K562 (cell line): Measurements from ENCODE around the gene LY6G6F. TPM values are rescaled to one million over a fixed set of nuclear protein-coding genes. Genes with fewer than 3 reads are reported as not detected.

ENCODE experiments used
- ATAC-seq: fragments of 200-7000 bp; cut with Tn5 transposase; 3 replicates; pipeline ENCODE4 v1.9.1; 2020; ENCODE audit warnings: moderate library complexity
- BruUV-seq: library from RNA; stranded (reverse); fragments of 400-500 nt; replicated peaks from 2 replicates; lab custom pipeline; 2021; lab: Mats Ljungman, UMichigan
- CTCF ChIA-PET: fragments of 300-600 bp; formaldehyde crosslinking; extraction: SDS; loops from one replicate; lab custom pipeline; 2021; ENCODE audit warnings: low intra/inter-chr PET ratio; lab: Yijun Ruan, JAX
- POLR2A ChIA-PET: fragments of 300-600, 350-650 bp; sonication (Branson Sonifier 250); formaldehyde crosslinking; extraction: SDS; loops from one replicate; lab custom pipeline; 2021; ENCODE audit warnings: antibody characterized with exemption, inconsistent platforms; lab: Yijun Ruan, JAX
- DNase-seq, 4 experiments: peaks; one replicate each; pipeline versions ENCODE4 v3.0.0 to v3.0.0-alpha.2; 2011 to 2018; ENCODE audit warnings: low spot score in 3 of 4, mixed read lengths in 3 of 4; ENCODE audit errors: extremely low read depth in 1 of 4
- FAIRE-seq: peaks from 2 replicates; lab custom pipeline; 2011; peaks lifted over from hg19 to GRCh38; lab: Jason Lieb, UNC
- H2AFZ ChIP-seq: 2 replicates; pipeline ENCODE4 v1.6.0; 2011; ENCODE audit warnings: low read depth, low read length, control low read depth, inconsistent platforms
- H3K27ac ChIP-seq: fragments of 200-600 bp; 3 replicates; pipeline ENCODE4 v1.8.0; 2011; ENCODE audit warnings: low read depth, mild to moderate bottlenecking, control low read depth, inconsistent platforms, low read length, moderate library complexity, mixed read lengths; ENCODE audit errors: extremely low read depth
- H3K27me3 ChIP-seq, 2 experiments: fragments of 300-600 bp in 1 of 2; 2 replicates in 1 of 2; 3 replicates in 1 of 2; pipeline versions ENCODE4 v1.6.0 to v1.8.0; 2011; ENCODE audit warnings: inconsistent platforms in 2 of 2, low read length in 2 of 2, mild to moderate bottlenecking in 1 of 2, mixed read lengths in 1 of 2, moderate library complexity in 1 of 2; ENCODE audit not compliant: control insufficient read depth in 2 of 2, insufficient read depth in 2 of 2
- H3K36me3 ChIP-seq: fragments of 300-600 bp; 3 replicates; pipeline ENCODE4 v1.8.0; 2011; ENCODE audit warnings: mild to moderate bottlenecking, low read length, inconsistent platforms; ENCODE audit not compliant: control insufficient read depth, insufficient read depth
- H3K4me1 ChIP-seq, 2 experiments: fragments of 200-600 bp in 1 of 2; replicated peaks in 1 of 2; 2 replicates in 1 of 2; 3 replicates in 1 of 2; pipeline versions ENCODE4 v1.5.1 to v1.8.0; 2011; ENCODE audit warnings: inconsistent platforms in 2 of 2, low read length in 2 of 2, mild to moderate bottlenecking in 1 of 2, mixed read lengths in 1 of 2, moderate library complexity in 1 of 2; ENCODE audit not compliant: control insufficient read depth in 2 of 2, insufficient read depth in 2 of 2
- H3K4me2 ChIP-seq: 2 replicates; pipeline ENCODE4 v1.6.1; 2011; ENCODE audit warnings: low read length, control low read depth, inconsistent platforms, mixed read lengths; ENCODE audit not compliant: insufficient read depth
- H3K4me3 ChIP-seq: fragments of 200-600 bp; sonication (generic), shearing (Covaris generic); 2 replicates; pipeline ENCODE4 v1.5.1; 2016; ENCODE audit warnings: control low read depth, inconsistent platforms
- H3K79me2 ChIP-seq: fragments of 200-600 bp; 3 replicates; pipeline ENCODE4 v1.8.0; 2011; ENCODE audit warnings: low read length, inconsistent platforms; ENCODE audit not compliant: control insufficient read depth, insufficient read depth
- H3K9ac ChIP-seq, 2 experiments: 2 replicates each; pipeline versions ENCODE4 v1.6.0 to v1.6.1; 2011; ENCODE audit warnings: low read depth in 2 of 2, low read length in 2 of 2, control low read depth in 1 of 2, inconsistent platforms in 1 of 2, mild to moderate bottlenecking in 1 of 2, mixed read lengths in 1 of 2; ENCODE audit not compliant: insufficient read depth in 1 of 2
- H3K9me1 ChIP-seq: one replicate; pipeline ENCODE4 v1.6.0; 2011; ENCODE audit warnings: inconsistent platforms, mild to moderate bottlenecking, low read length, moderate library complexity; ENCODE audit not compliant: control insufficient read depth, insufficient read depth
- H3K9me3 ChIP-seq: replicated peaks from 2 replicates; pipeline ENCODE4 v1.5.1; 2011; ENCODE audit warnings: low read depth, low read length, inconsistent platforms; ENCODE audit not compliant: control insufficient read depth, insufficient read depth
- H4K20me1 ChIP-seq: replicated peaks from 2 replicates; pipeline ENCODE4 v1.6.1; 2011; ENCODE audit warnings: low read length, inconsistent platforms, mixed read lengths; ENCODE audit not compliant: control insufficient read depth, insufficient read depth
- CCNT2 ChIP-seq: IDR thresholded peaks from 2 replicates; pipeline ENCODE4 v1.6.1; 2011; ENCODE audit warnings: borderline replicate concordance, low read depth, mild to moderate bottlenecking, moderate library complexity, mixed read lengths, low read length; ENCODE audit not compliant: insufficient read length; ENCODE audit errors: extremely low read depth
- CEBPG ChIP-seq, 3 experiments: fragments of 200-800 bp in 1 of 3; sonication (Bioruptor generic) in 1 of 3; sonication (generic) in 1 of 3; formaldehyde crosslinking in 1 of 3; IDR thresholded peaks in 2 of 3; conservative IDR thresholded peaks in 1 of 3; 2 replicates each; pipeline versions ENCODE4 v1.6.1 to v1.8.0; 2016 to 2022; ENCODE audit warnings: missing compliant biosample characterization in 2 of 3, missing genetic modification characterization in 2 of 3, mild to moderate bottlenecking in 1 of 3, missing genetic modification reagents in 1 of 3
- CTCFL ChIP-seq: IDR thresholded peaks from 2 replicates; pipeline ENCODE4 v1.6.1; 2011; ENCODE audit warnings: borderline replicate concordance, low read depth, mild to moderate bottlenecking, moderate library complexity, low read length; ENCODE audit not compliant: insufficient read depth, poor library complexity, severe bottlenecking
- GTF2A2 ChIP-seq: IDR thresholded peaks from 2 replicates; pipeline ENCODE4 v1.6.1; 2016; ENCODE audit warnings: mild to moderate bottlenecking, missing genetic modification characterization, missing compliant biosample characterization
- KDM4B ChIP-seq, 2 experiments: fragments of 450-650 bp in 1 of 2; sonication (generic) in 1 of 2; IDR thresholded peaks; 2 replicates each; pipeline ENCODE4 v1.6.1; 2016 to 2017; ENCODE audit warnings: borderline replicate concordance in 2 of 2, antibody characterized with exemption in 1 of 2, low read depth in 1 of 2, mild to moderate bottlenecking in 1 of 2
- NCOA4 ChIP-seq: fragments of 450-650 bp; IDR thresholded peaks from 2 replicates; pipeline ENCODE4 v1.6.1; 2018; ENCODE audit warnings: mild to moderate bottlenecking; ENCODE audit not compliant: partially characterized antibody
- NCOA6 ChIP-seq: fragments of 450-650 bp; IDR thresholded peaks from 2 replicates; pipeline ENCODE4 v1.6.1; 2017; ENCODE audit warnings: mild to moderate bottlenecking
- NFATC3 ChIP-seq: fragments of 450-650 bp; IDR thresholded peaks from 2 replicates; pipeline ENCODE4 v1.6.1; 2017; ENCODE audit warnings: mild to moderate bottlenecking
- NFE2L1 ChIP-seq: fragments of 450-650 bp; IDR thresholded peaks from 2 replicates; pipeline ENCODE4 v1.6.1; 2016; ENCODE audit warnings: missing genetic modification characterization, low read depth, mild to moderate bottlenecking, missing compliant biosample characterization, moderate library complexity, borderline replicate concordance
- PTTG1 ChIP-seq: fragments of 450-650 bp; IDR thresholded peaks from 2 replicates; pipeline ENCODE4 v1.6.1; 2016; ENCODE audit warnings: low read depth, mild to moderate bottlenecking, missing genetic modification characterization, missing compliant biosample characterization
- RBFOX2 ChIP-seq: fragments of 200-400 bp; formaldehyde crosslinking; IDR thresholded peaks from 2 replicates; pipeline ENCODE4 v1.6.1; 2017; ENCODE audit warnings: low read depth, mild to moderate bottlenecking, low read length, moderate library complexity
- THRAP3 ChIP-seq: fragments of 450-650 bp; IDR thresholded peaks from 2 replicates; pipeline ENCODE4 v1.6.1; 2016; ENCODE audit warnings: mild to moderate bottlenecking, inconsistent platforms, borderline replicate concordance
- XRCC5 ChIP-seq: fragments of 200-400 bp; formaldehyde crosslinking; IDR thresholded peaks from 2 replicates; pipeline ENCODE4 v1.6.1; 2017; ENCODE audit warnings: low read depth, mild to moderate bottlenecking, low read length
- ZFP30 ChIP-seq: fragments of 250-450 bp; sonication (Bioruptor Pico); IDR thresholded peaks from 2 replicates; pipeline ENCODE4 v1.8.0; 2022; ENCODE audit warnings: moderate library complexity, mild to moderate bottlenecking, inconsistent platforms, borderline replicate concordance
- ZNF133 ChIP-seq: fragments of 250-450 bp; sonication (Bioruptor Pico); IDR thresholded peaks from 2 replicates; pipeline ENCODE4 v1.4.0; 2020; ENCODE audit warnings: mild to moderate bottlenecking
- ZNF282 ChIP-seq: sonication (generic); formaldehyde crosslinking; IDR thresholded peaks from 2 replicates; pipeline ENCODE4 v1.8.1; 2023; ENCODE audit warnings: missing genetic modification reagents
- ZNF354B ChIP-seq: fragments of 250-450 bp; sonication (Bioruptor Pico); IDR thresholded peaks from 2 replicates; pipeline ENCODE4 v1.4.0; 2020
- ZNF551 ChIP-seq: fragments of 250-450 bp; sonication (Bioruptor Pico); IDR thresholded peaks from 2 replicates; pipeline ENCODE4 v1.5.0; 2021; ENCODE audit warnings: mild to moderate bottlenecking, moderate library complexity
- ZZZ3 ChIP-seq: fragments of 450-650 bp; IDR thresholded peaks from 2 replicates; pipeline ENCODE4 v1.6.1; 2016; ENCODE audit warnings: antibody characterized with exemption, mild to moderate bottlenecking, moderate library complexity
- WGBS: fragments of 100-300 bp; shearing (Covaris generic); methylation state at CpG from one replicate; pipeline ENCODE4 v1.1.6; 2016; ENCODE audit warnings: low coverage, mixed read lengths; ENCODE audit not compliant: insufficient coverage; ENCODE audit errors: missing lambda C conversion rate; 5-methylcytosine and 5-hydroxymethylcytosine counted together
- in situ Hi-C: fragments of 300-500 bp; cut with MboI; formaldehyde crosslinking; loops from 4 replicates; pipeline ENCODE4 v1.15.0; 2018; ENCODE audit warnings: inconsistent platforms, mixed read lengths
- intact Hi-C: fragments of 100-400 bp; cut with micrococcal nuclease; formaldehyde crosslinking; loops from 2 replicates; pipeline ENCODE4 v1.14.2; 2022
- polyA plus RNA-seq, 8 experiments: library from polyadenylated mRNA; depleted of rRNA in 4 of 8; stranded (reverse) in 5 of 8; unstranded in 3 of 8; fragments of >200 nt; fragmentation: Nextera tagmentation in 2 of 8; fragmentation: Illumina TruSeq in 1 of 8; extraction: Ambion mirVana in 2 of 8; extraction: Trizol in 1 of 8; gene quantifications; 2 replicates each; pipeline versions ENCODE4 v1.2.1 to v1.2.3, GENCODE V29; 2011 to 2014; ENCODE audit warnings: inconsistent platforms in 1 of 8, missing spikeins in 1 of 8
- total RNA-seq, 7 experiments: library from RNA; depleted of rRNA in 6 of 7; stranded (reverse); fragments of >200 nt in 6 of 7; fragmentation: Illumina TruSeq in 2 of 7; extraction: Trizol in 2 of 7; gene quantifications; 2 replicates each; pipeline versions ENCODE4 v1.2.1 to v1.2.3, GENCODE V29; 2011 to 2021; ENCODE audit warnings: low replicate concordance in 1 of 7

The LY6G6F gene
- total and polyA plus RNA-seq, 9 of the 15 experiments (the other 6 are each of a cell fraction or from before 2014, with no cell fraction given), result 0.14 to 0.50 (median 0.28) TPM; not detected in 2

GRCh38 chr6:31702819-31703716, 3.6 kb upstream of the LY6G6F start, which contains the start of gene ABHD16A:
Gene ABHD16A, minus strand, starts transcription at chr6:31703324. Its CDS starts 43 bp downstream, at chr6:31703281.
- CTCF ChIA-PET, result interaction anchor here (1.2 kb wide), 1 partner anchor 13 kb away, joined by 3 read pairs; no protein-coding TSS in a partner anchor
- peak; percentile 96 for FAIRE-seq
- no peak for TF ChIP-seq PTTG1 (tag)
- peak; percentile 47 for TF ChIP-seq NCOA4
- no peak for TF ChIP-seq ZNF354B (CRISPR knock-in tag)
- no peak; the same call in 1 of the 2 replicates for TF ChIP-seq ZNF133
- no peak for TF ChIP-seq ZFP30 (CRISPR knock-in tag)
- TF ChIP-seq NFE2L1 (tag), result no peak
- TF ChIP-seq ZNF282 (CRISPR knock-in tag), result no peak
- no peak for TF ChIP-seq NCOA6
- TF ChIP-seq CTCFL, result peak; percentile 84
- peak; percentile 99 for TF ChIP-seq CEBPG (CRISPR knock-in tag; IDR thresholded peaks at IDR 0.05)
- peak; percentile 99 to 100 for TF ChIP-seq CEBPG (tag; conservative IDR thresholded peaks at IDR 0.05 in 1 of 2, IDR thresholded peaks at IDR 0.05 in 1 of 2)
- TF ChIP-seq CCNT2, result peak; percentile 90
- TF ChIP-seq RBFOX2, result peak; percentile 96
- no peak for TF ChIP-seq THRAP3
- TF ChIP-seq ZZZ3, result no peak
- TF ChIP-seq XRCC5, result 0 out of 2 replicates have a peak, but pooled peaks have one; percentile 61
- TF ChIP-seq KDM4B (IDR thresholded peaks at IDR 0.05; ENCODE audit: borderline replicate concordance in 2 of 2, low read depth in 1 of 2), result peak in 1 of 2 experiments; percentile 85; a peak in 1 of 4 replicates
- peak; percentile 61; the same call in 1 of the 2 replicates for TF ChIP-seq NFATC3
- TF ChIP-seq ZNF551 (CRISPR knock-in tag), result no peak
- TF ChIP-seq GTF2A2, result no peak

More at GRCh38 chr6:31702819-31703716, 3.6 kb upstream of the LY6G6F start, which contains the start of gene ABHD16A:
- Histone ChIP-seq H3K27ac (peak within 1 kb of the TSS; percentile 93), H4K20me1 (no peaks in the 10 kb centered on the region; the same call in 1 of the 2 replicates), H3K9ac (peak within 1 kb of the TSS; percentile 93 to 96), H3K79me2 (peaks cover 46% of the 10 kb centered on the region), H3K4me1 (peaks cover 22 to 34% of the 10 kb centered on the region in 2 experiments), H3K4me3 (peak within 1 kb of the TSS; percentile 68), H3K9me1 (no peaks in the 10 kb centered on the region), H3K4me2 (peak within 1 kb of the TSS; percentile 87), H3K9me3 (no peaks in the 10 kb centered on the region), H3K36me3 (peaks cover 34% of the 10 kb centered on the region), H3K27me3 (no peaks in the 10 kb centered on the region), H2AFZ (peak within 1 kb of the TSS; percentile 91)
- DNase-seq, result peak; percentile 100
- in situ Hi-C loops, result no loop called here
- POLR2A ChIA-PET, result interaction anchor here (0.5 to 9.7 kb wide), 42 partner anchors 11 to 1269 kb away, joined by 3 to 158 read pairs (median 5); partner anchors contain the start of genes C6orf47, CLIC1, CSNK2B and GPANK1
- ATAC-seq, result peak; percentile 95
- WGBS, result 1% methylated on average over 54 of the region's 54 CpGs
- BruUV-seq, result TSS peak; percentile 92
- intact Hi-C loops, result loop anchor here (1.0 to 2.0 kb wide), 3 partner anchors 13 to 38 kb away; partner anchors contain the start of gene GPANK1
